Purkinje cell (primary cell): ENCODE measurements around the gene TSPY4. TPM values are rescaled to one million over a fixed set of nuclear protein-coding genes. Genes with fewer than 3 reads are reported as not detected.

Experiments used
- polyA plus RNA-seq: library from polyadenylated mRNA; unstranded; fragments of >200 nt; fragmentation: Nextera tagmentation; gene quantifications from 2 replicates; pipeline ENCODE4 v1.2.1, GENCODE V29; 2014

The TSPY4 gene
- polyA plus RNA-seq: not detected in 2 replicates

GRCh38 chrY:9337164-9337563 is at the start of gene TSPY4:
TSPY4 (plus strand) TSS chrY:9337464; CDS start chrY:9337510, 46 bp downstream.

GRCh38 chrY:9357497-9357896 is 20.2 kb downstream of the TSPY4 start, which contains the start of gene TSPY8:
TSPY8 (plus strand) TSS chrY:9357797; CDS start chrY:9357843, 46 bp downstream.

Other genes with a start within 250 kb of the TSPY4 start
- not detected in 2 replicates for gene TSPY8, start 20.3 kb downstream of the TSPY4 start, polyA plus RNA-seq
- not detected in 2 replicates for gene TSPY3, start 61.0 kb downstream of the TSPY4 start, polyA plus RNA-seq
- not detected in 2 replicates for gene TSPY1, start 129.5 kb downstream of the TSPY4 start, polyA plus RNA-seq
- not detected in 2 replicates for gene TSPY9, start 149.8 kb downstream of the TSPY4 start, polyA plus RNA-seq
- not detected in 2 replicates for gene TSPY10, start 190.4 kb downstream of the TSPY4 start, polyA plus RNA-seq